Activated CD4-positive, alpha-beta memory T cell treated with anti-CD3 and anti-CD28 coated beads, Interleukin-2, amount 10 ng/mL, durations not matched to agents 7 days and 5 days (primary cell): Measurements from ENCODE around the gene TSLP. TPM values are rescaled to one million over a fixed set of nuclear protein-coding genes. Genes with fewer than 3 reads are reported as not detected.

Experiments
- total RNA-seq, 2 experiments: library from RNA; stranded (reverse); gene quantifications; one replicate each; pipeline ENCODE4 v1.2.3, GENCODE V29; 2021

The TSLP gene
- total RNA-seq, 2 experiments from 2014 or later, result 0.15 TPM

Other genes starting within 250 kb of the TSLP start
- 10 to 100 TPM; 21.8 to 23.2 TPM for gene WDR36, start 20.6 kb downstream of the TSLP start, total RNA-seq
- gene CAMK4, start 152.7 kb downstream of the TSLP start, total RNA-seq, result 10 to 100 TPM; 59.5 to 66.1 TPM